Epithelial cell of prostate (primary cell): ENCODE data around the gene BLOC1S6.

Source experiments
- DNase-seq: peaks from one replicate; pipeline ENCODE4 v3.0.0-alpha.2; 2011; ENCODE audit warnings: low read depth, low spot score
- H3K27ac ChIP-seq: fragments of 450-650 bp; 2 replicates; pipeline ENCODE4 v1.5.1; 2017; ENCODE audit warnings: mild to moderate bottlenecking

Gene BLOC1S6

DNA sequence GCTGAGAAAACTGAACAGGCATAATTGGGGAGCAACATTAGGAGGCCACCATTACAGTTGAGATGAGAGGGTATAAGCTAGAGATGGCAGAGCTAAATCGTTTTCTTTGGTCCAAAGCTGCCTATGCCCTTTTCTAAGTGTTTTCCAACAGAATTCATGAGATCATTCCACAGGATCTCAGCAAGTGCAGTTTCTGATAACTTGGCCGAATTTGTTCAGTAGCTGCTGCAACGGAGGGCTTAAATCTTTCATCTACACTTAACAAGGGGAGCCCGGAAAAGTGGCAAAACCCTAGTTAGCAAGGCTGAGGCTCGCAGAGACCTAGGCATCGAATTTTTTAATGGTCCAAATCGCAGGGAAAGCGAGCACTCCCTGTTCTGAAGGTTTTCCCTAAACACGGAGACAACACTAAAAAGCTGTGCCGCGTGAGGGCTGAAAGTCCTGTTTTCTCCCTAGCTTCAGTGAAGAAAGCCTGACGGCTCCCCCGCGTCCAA lies 531 bp upstream of the BLOC1S6 start:
- H3K27ac ChIP-seq, result peak overlapping the region; percentile 92
- DNase-seq, result no peak

DNA sequence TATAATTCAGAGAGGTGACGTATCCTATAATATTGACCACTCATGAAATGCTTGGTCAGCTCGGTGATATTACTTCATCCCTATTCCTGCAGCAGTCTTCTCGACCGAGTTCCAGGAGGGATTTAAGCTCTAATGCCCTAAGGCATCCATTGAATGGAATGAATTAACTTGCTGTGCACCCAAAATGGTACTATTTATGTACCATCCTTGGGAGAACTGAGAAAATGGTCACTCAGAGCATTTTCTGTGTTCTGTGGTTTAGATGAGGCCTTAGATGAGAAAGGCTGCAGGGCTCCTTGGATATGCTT lies 638 bp downstream of the BLOC1S6 start:
- no peak for DNase-seq
- peak overlapping the region; percentile 92 for H3K27ac ChIP-seq

- peak overlapping the region; percentile 92 for H3K27ac ChIP-seq
- DNase-seq, result peak; percentile 27
Observed at GRCh38 chr15:45588219-45588875, 1.2 kb downstream of the BLOC1S6 start.

DNA sequence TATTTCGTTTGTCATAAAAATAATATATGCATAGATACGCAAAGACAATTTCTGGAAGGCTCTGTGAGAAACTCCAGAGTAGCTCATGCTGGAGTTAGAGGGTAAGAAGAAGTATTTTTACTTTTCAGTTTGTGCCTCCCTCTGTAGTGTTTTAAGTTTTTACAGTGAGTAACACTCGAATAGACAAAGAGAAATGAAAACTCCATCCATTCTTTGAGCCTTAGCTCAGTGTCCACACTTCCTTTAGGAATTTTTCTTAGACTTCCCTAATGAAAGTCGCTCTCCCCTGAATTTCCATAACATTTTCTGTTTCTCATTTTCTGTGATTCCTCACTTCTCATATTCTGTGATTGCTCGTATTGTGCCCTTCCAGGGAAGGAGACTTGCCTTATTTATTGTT lies 2.1 kb downstream of the BLOC1S6 start:
- H3K27ac ChIP-seq, result peak overlapping the region; percentile 92

GRCh38 chr15:45594319-45594718 lies 7.1 kb downstream of the BLOC1S6 start:
- no peak for DNase-seq
- H3K27ac ChIP-seq, result no peak overlapping the region

More for the DNA sequence above, 2.1 kb downstream of the BLOC1S6 start:
- no peak for DNase-seq

DNA sequence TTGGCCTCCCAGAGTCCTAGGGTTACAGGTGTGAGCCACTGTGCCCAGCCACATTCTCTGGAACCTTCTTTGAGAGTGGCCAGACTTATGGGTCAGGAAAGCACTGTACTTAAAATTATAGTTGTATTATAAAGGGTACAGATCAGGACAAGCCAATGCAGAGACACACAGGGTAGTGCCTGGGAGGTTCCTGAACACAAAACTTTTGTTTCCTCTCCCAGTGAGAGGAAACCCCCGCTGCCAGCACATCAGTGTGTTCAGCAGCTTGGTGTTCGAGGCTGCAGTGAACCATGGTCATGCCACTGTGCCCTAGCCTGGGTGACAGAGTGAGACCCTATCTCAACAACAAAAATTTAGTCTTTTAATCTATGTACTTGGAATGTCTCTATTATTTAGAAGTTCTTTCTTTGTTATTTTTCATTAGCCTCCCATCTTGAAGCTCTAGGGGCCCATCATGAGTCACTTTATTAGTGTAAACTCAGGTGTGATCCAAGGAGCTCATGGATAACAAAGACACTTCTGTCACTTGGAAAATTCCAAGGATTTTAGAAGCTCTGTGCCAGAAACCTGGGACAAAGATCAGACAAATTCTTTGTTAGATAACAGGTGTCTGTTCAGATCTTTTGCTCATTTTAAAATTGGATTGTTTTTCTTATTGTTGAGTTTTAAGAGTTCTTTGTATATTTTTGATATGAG lies 7.8 kb downstream of the BLOC1S6 start:
- no peak for DNase-seq
- H3K27ac ChIP-seq, result no peak overlapping the region

DNA sequence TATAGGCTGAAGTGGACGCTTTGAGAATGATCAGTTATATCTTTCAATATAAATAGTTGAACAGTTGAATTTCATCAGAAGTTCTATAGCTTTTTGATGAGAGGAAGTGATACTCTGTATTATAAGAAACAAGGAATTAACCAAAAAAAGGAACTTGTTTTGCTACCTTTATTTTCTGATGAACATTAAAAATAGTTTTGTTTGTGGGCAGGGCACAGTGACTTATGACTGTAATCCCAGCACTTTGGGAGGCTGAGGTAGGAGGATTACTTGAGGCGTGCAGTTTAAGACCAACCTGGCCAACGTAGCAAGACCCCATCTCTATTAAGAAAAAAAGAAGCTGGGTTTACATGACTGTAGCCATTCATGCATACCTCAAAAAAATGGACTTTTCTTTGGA lies 16.7 kb downstream of the BLOC1S6 start:
- no peak overlapping the region for H3K27ac ChIP-seq
- no peak for DNase-seq

GRCh38 chr15:45604326-45604725 lies 17.1 kb downstream of the BLOC1S6 start:
- no peak for DNase-seq
- no peak overlapping the region for H3K27ac ChIP-seq

DNA sequence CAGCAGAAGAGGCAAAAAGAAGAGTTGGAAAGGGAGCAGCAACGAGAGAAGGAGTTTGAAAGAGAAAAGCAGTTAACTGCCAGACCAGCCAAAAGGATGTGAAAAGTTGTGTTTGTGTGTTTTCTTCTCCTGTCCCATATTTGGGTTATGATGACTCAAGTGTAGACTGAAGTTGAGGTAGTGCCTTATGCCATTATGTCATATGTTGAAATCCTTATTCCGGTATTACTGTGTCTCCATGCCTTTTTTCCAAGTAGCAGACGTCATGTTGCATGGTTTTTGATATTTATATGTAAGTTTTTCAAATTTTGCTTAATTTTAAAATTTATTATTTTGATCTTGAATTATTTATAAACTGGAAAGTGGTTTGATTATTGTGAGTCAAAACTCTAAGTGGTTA lies 19.2 kb downstream of the BLOC1S6 start:
- DNase-seq, result no peak
- no peak overlapping the region for H3K27ac ChIP-seq

GRCh38 chr15:45606841-45607240 lies 19.7 kb downstream of the BLOC1S6 start:
- no peak overlapping the region for H3K27ac ChIP-seq
- no peak for DNase-seq

GRCh38 chr15:45611305-45611704 lies 24.1 kb downstream of the BLOC1S6 start:
- DNase-seq, result no peak
- H3K27ac ChIP-seq, result no peak overlapping the region

- no peak for DNase-seq
- H3K27ac ChIP-seq, result peak overlapping the region; percentile 4
Observed at GRCh38 chr15:45612790-45613415, 25.7 kb downstream of the BLOC1S6 start.

DNA sequence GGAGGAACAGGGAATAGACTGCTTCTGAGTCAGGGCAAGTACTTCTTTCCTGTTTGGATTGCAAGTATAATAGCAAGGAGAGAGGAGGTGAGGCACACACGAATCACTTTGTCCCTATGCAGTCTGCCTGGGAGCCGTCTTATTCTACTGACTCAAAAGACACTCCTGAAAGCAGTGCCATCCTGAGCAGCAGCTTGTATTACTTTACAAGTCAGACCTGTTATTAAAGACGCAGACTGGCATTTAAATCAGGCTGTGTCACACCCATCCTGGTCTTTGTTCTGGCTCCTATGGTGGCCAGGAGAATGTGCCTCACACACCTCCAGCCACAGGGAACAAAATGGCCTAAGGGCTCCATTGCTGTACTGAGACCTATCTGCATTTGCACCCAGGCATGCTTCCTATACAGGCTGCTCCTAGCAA lies 29.7 kb downstream of the BLOC1S6 start:
- DNase-seq, result no peak
- peak overlapping the region; percentile 84 for H3K27ac ChIP-seq

DNA sequence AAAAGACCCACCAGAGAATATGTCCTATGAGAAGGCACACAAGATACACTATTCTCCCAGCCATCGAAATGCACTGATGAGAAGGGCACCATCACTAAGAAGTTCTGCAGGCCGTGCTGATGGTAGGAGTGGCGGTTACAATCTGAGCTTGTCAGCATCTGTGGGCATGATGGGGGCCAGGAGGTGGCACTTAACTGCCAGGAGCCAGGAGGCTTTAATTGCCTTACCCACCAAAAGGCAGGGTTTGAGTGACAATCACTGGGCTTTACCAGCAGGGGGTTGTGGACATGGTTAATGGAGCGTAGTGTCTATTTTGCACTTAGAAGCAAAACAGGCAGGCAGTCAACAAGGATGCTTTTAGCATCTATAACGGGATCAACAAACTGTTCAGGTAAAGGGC lies 31.6 kb downstream of the BLOC1S6 start:
- no peak for DNase-seq

DNA sequence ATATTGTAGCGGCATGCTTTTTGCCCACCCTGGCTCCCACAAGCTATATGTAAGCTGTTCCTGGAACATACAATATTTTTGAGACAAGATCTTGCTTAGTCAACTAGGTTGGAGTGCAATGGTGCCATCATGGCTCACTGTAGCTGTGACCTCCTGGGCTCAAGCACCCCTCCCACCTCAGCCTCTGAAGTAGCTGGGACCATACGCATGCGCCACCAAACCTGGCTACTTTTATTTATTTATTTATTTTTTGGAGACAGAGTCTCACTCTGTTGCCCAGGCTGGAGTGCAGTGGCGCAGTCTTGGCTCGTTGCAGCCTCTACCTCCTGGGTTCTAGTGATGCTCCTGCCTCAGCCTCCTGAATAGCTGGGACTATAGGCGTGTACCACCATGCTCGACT lies 41.0 kb downstream of the BLOC1S6 start:
- no peak for DNase-seq
- H3K27ac ChIP-seq, result no peak overlapping the region

More for the DNA sequence above, 31.6 kb downstream of the BLOC1S6 start:
- no peak overlapping the region for H3K27ac ChIP-seq

DNA sequence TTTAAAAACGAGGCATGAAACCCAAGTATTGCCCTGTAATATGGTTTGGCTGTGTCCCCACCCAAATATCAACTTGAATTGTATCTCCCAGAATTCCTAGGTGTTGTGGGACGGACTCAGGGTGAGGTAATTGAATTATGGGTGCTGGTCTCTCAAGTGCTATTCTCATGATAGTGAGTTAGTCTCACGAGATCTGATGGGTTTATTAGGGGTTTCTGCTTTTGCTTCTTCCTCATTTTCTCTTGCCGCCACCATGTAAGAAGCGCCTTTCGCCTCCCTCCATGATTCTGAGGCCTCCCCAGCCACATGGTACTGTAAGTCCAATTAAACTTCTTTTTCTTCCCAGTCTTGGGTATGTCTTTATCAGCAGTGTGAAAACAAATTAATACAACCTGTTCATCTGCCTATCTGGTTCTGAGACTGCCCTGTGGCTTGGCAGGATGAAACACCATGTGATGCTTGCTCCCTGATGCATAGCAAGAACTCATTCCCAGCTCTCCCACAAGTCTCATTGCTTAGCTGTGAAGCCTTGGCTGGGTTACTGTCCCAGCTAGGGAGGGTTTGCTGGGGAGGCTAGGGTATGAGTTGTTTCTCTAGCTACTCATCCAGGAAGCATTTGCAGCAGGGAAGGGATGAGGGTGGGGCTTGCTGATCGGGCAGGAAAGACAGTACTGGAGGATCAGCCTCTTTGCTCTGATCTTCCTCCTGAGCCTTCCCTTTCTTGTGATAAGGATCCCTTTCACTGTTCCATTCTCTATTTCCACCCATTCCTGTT lies 43.9 kb downstream of the BLOC1S6 start:
- peak; percentile 91 for DNase-seq
- peak overlapping the region; percentile 99 for H3K27ac ChIP-seq

- H3K27ac ChIP-seq, result peak overlapping the region; percentile 99
- no peak for DNase-seq
Observed at GRCh38 chr15:45631776-45632175, 44.6 kb downstream of the BLOC1S6 start.

DNA sequence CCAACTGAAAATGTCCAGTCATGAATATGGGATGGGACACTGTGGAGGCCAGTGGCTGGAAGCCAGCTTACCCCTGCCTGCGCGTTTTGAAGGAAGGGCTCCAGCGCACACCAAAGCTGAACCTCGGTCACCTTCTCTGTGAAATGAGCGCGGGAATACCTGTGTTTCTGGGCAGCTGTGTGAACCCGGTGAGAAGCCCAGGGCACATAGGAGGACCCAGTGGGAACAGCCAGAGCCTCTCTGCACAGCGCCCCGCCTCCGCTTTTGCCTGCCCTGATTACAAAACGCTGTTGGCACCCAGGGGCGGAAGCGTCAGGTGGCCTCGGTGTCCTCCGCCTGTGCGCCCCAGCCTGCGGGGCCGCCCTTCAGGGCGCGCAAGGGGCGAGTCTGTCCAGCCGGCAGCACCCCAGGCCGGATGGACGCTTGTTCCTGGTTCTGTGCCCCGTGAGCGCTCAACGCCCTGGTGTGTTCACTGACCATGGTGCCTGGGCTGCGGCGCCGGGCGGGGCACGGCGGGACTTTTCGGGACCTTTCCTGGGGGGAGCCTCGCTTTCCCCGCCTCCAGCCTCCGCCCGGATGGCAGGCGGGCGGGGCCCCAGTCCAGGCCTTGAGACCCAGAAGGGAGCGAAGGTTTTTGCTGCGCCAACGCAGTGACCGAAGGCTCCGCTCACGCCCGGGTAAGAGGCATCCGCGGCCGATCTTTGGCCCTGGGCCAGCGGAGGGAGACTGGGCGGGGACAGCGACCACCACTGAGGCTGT lies 47.4 kb downstream of the BLOC1S6 start, which contains the start of gene SQOR:
Gene SQOR, plus strand, starts transcription at position 598 of the 759 bp plus-strand sequence. CDS start 23,895 bp downstream, outside the sequence.
- H3K27ac ChIP-seq, result peak within 1 kb of the TSS; percentile 99
- no peak for DNase-seq

GRCh38 chr15:45635191-45635638 lies 48.0 kb downstream of the BLOC1S6 start:
- DNase-seq, result no peak

More at GRCh38 chr15:45635191-45635638, 48.0 kb downstream of the BLOC1S6 start:
- H3K27ac ChIP-seq, result peak overlapping the region; percentile 99
